Mesenchymal stem cell (in vitro differentiated cells and primary cell): ENCODE measurements around the gene DHX57.

ENCODE experiments used
- DNase-seq: peaks from one replicate; pipeline ENCODE4 v3.0.0-alpha.2; 2013
- H2AFZ ChIP-seq: one replicate; pipeline ENCODE4 v1.6.1; 2013; ENCODE audit warnings: low read depth, mild to moderate bottlenecking, control low read depth, inconsistent platforms, low read length, moderate library complexity
- H2AK5ac ChIP-seq: 2 replicates; pipeline ENCODE4 v1.6.1; 2013; ENCODE audit warnings: low read length, moderate library complexity, mild to moderate bottlenecking, inconsistent platforms; ENCODE audit not compliant: severe bottlenecking
- H2BK120ac ChIP-seq: one replicate; pipeline ENCODE4 v1.6.1; 2013; ENCODE audit warnings: low read depth, mild to moderate bottlenecking, inconsistent platforms, low read length, moderate library complexity
- H2BK12ac ChIP-seq, 2 experiments: one replicate each; pipeline ENCODE4 v1.6.1; 2013; ENCODE audit warnings: inconsistent platforms in 2 of 2, low read length in 2 of 2, mild to moderate bottlenecking in 2 of 2, moderate library complexity in 2 of 2, control low read depth in 1 of 2
- H2BK15ac ChIP-seq: one replicate; pipeline ENCODE4 v1.6.1; 2013; ENCODE audit warnings: mild to moderate bottlenecking, low read depth, inconsistent platforms; ENCODE audit not compliant: poor library complexity, severe bottlenecking
- H2BK5ac ChIP-seq: 2 replicates; pipeline ENCODE4 v1.6.1; 2013; ENCODE audit warnings: low read depth, mild to moderate bottlenecking, low read length, control low read depth, inconsistent platforms; ENCODE audit not compliant: poor library complexity, severe bottlenecking
- H3K14ac ChIP-seq, 2 experiments: one replicate each; pipeline ENCODE4 v1.6.1; 2013; ENCODE audit warnings: inconsistent platforms in 2 of 2, low read length in 2 of 2, control low read depth in 1 of 2, mild to moderate bottlenecking in 1 of 2, moderate library complexity in 1 of 2
- H3K18ac ChIP-seq, 2 experiments: one replicate each; pipeline ENCODE4 v1.6.1; 2013; ENCODE audit warnings: inconsistent platforms in 2 of 2, low read length in 2 of 2, control low read depth in 1 of 2, low read depth in 1 of 2, mild to moderate bottlenecking in 1 of 2
- H3K23ac ChIP-seq, 2 experiments: one replicate each; pipeline ENCODE4 v1.6.1; 2013; ENCODE audit warnings: inconsistent platforms in 2 of 2, low read length in 2 of 2, mild to moderate bottlenecking in 2 of 2, moderate library complexity in 2 of 2, control low read depth in 1 of 2
- H3K27ac ChIP-seq: 2 replicates; pipeline ENCODE4 v1.5.1; 2013; ENCODE audit warnings: mild to moderate bottlenecking, moderate library complexity, low read length, control low read depth, inconsistent platforms; ENCODE audit not compliant: poor library complexity, severe bottlenecking
- H3K27me3 ChIP-seq, 2 experiments: 2 replicates each; pipeline versions ENCODE4 v1.6.1 to v1.7.0; 2013; ENCODE audit warnings: low read length in 2 of 2, mild to moderate bottlenecking in 2 of 2, moderate library complexity in 2 of 2, control low read depth in 1 of 2, inconsistent platforms in 1 of 2; ENCODE audit not compliant: control insufficient read depth in 1 of 2, insufficient read depth in 1 of 2
- H3K36me3 ChIP-seq, 2 experiments: 2 replicates each; pipeline versions ENCODE4 v1.6.1 to v1.7.0; 2013; ENCODE audit warnings: low read length in 2 of 2, control low read depth in 1 of 2, inconsistent platforms in 1 of 2, low read depth in 1 of 2, mild to moderate bottlenecking in 1 of 2; ENCODE audit not compliant: insufficient read depth in 2 of 2, control insufficient read depth in 1 of 2
- H3K4ac ChIP-seq, 2 experiments: one replicate each; pipeline ENCODE4 v1.6.1; 2013; ENCODE audit warnings: inconsistent platforms in 2 of 2, low read length in 2 of 2, mild to moderate bottlenecking in 2 of 2, moderate library complexity in 2 of 2, control low read depth in 1 of 2, low read depth in 1 of 2
- H3K4me1 ChIP-seq: 2 replicates; pipeline ENCODE4 v1.6.1; 2013; ENCODE audit warnings: low read depth, low read length, control low read depth; ENCODE audit not compliant: control insufficient read depth, insufficient read depth
- H3K4me2 ChIP-seq: 2 replicates; pipeline ENCODE4 v1.6.1; 2013; ENCODE audit warnings: low read length, mild to moderate bottlenecking, inconsistent platforms; ENCODE audit not compliant: poor library complexity, severe bottlenecking
- H3K4me3 ChIP-seq, 2 experiments: 2 replicates each; pipeline versions ENCODE4 v1.5.1 to v1.7.0; 2013; ENCODE audit warnings: low read length in 2 of 2, mild to moderate bottlenecking in 2 of 2, control low read depth in 1 of 2, low read depth in 1 of 2; ENCODE audit not compliant: insufficient read depth in 1 of 2
- H3K79me1 ChIP-seq: replicated peaks from 2 replicates; pipeline ENCODE4 v1.6.1; 2013; ENCODE audit warnings: mild to moderate bottlenecking, control low read depth, low read length, inconsistent platforms; ENCODE audit not compliant: poor library complexity, severe bottlenecking
- H3K9ac ChIP-seq: 2 replicates; pipeline ENCODE4 v1.7.0; 2013; ENCODE audit warnings: mild to moderate bottlenecking, low read length, moderate library complexity
- H3K9me3 ChIP-seq: 2 replicates; pipeline ENCODE4 v1.7.0; 2013; ENCODE audit warnings: mild to moderate bottlenecking, low read length; ENCODE audit not compliant: control insufficient read depth
- H4K8ac ChIP-seq: one replicate; pipeline ENCODE4 v1.6.1; 2013; ENCODE audit warnings: inconsistent platforms, mild to moderate bottlenecking, low read length, moderate library complexity
- H4K91ac ChIP-seq: one replicate; pipeline ENCODE4 v1.6.1; 2013; ENCODE audit warnings: mild to moderate bottlenecking, low read length, inconsistent platforms
- WGBS: methylation state at CpG from one replicate; pipeline ENCODE4 v1.1.7; 2013; ENCODE audit warnings: mixed read lengths; 5-methylcytosine and 5-hydroxymethylcytosine counted together

The DHX57 gene

GRCh38 chr2:38889575-38889974 lies 13.8 kb upstream of the DHX57 start, which contains the start of gene ARHGEF33:
Gene ARHGEF33 (plus strand): TSS chr2:38889875. CDS start chr2:38919448, 29,573 bp downstream.
- Histone ChIP-seq H3K36me3 (peaks cover 0 to 2% of the 10 kb centered on the region in 2 experiments), H2BK12ac (no peak within 1 kb of the TSS), H3K4ac (no peak within 1 kb of the TSS), H3K4me2 (no peak within 1 kb of the TSS), H4K8ac (no peak within 1 kb of the TSS), H2BK15ac (no peak within 1 kb of the TSS), H3K79me1 (no peaks in the 10 kb centered on the region), H2AK5ac (no peak within 1 kb of the TSS), H3K23ac (no peak within 1 kb of the TSS), H2AFZ (no peak within 1 kb of the TSS), H3K4me3 (no peak within 1 kb of the TSS), H4K91ac (no peak within 1 kb of the TSS), H2BK120ac (no peak within 1 kb of the TSS), H3K9ac (no peak within 1 kb of the TSS), H2BK5ac (no peak within 1 kb of the TSS), H3K9me3 (no peaks in the 10 kb centered on the region), H3K27ac (no peak within 1 kb of the TSS), H3K4me1 (no peaks in the 10 kb centered on the region), H3K27me3 (no peaks in the 10 kb centered on the region), H3K14ac (no peak within 1 kb of the TSS), H3K18ac (no peak within 1 kb of the TSS)
- 86% methylated on average over 3 of the region's 3 CpGs for WGBS
- no peak for DNase-seq

GRCh38 chr2:38889045-38889444 lies 13.3 kb upstream of the DHX57 start:
- H2BK5ac ChIP-seq: no peak overlapping the region
- peaks cover 0 to 2% of the 10 kb centered on the region in 2 experiments for H3K36me3 ChIP-seq
- no peak overlapping the region for H2BK120ac ChIP-seq
- no peak overlapping the region for H3K27ac ChIP-seq
- no peak overlapping the region for H2AFZ ChIP-seq
- H3K4ac ChIP-seq: no peak overlapping the region
- H3K23ac ChIP-seq: no peak overlapping the region
- H3K4me3 ChIP-seq: no peak overlapping the region
- H2AK5ac ChIP-seq: no peak overlapping the region
- no peak overlapping the region for H2BK12ac ChIP-seq
- no peak overlapping the region for H3K9ac ChIP-seq
- no peak overlapping the region for H3K18ac ChIP-seq
- no peaks in the 10 kb centered on the region for H3K27me3 ChIP-seq
- DNase-seq: no peak
- H2BK15ac ChIP-seq: no peak overlapping the region
- no peak overlapping the region for H4K8ac ChIP-seq
- H4K91ac ChIP-seq: no peak overlapping the region
- no peaks in the 10 kb centered on the region for H3K79me1 ChIP-seq
- no peak overlapping the region for H3K14ac ChIP-seq
- no peak overlapping the region for H3K4me2 ChIP-seq
- H3K9me3 ChIP-seq: no peaks in the 10 kb centered on the region
- no peaks in the 10 kb centered on the region for H3K4me1 ChIP-seq

GRCh38 chr2:38887902-38888554 lies 12.3 kb upstream of the DHX57 start:
- 100% methylated on average over 1 of the region's 1 CpG for WGBS
- Histone ChIP-seq H3K4me3 (no peak overlapping the region), H3K9me3 (no peaks in the 10 kb centered on the region), H3K4ac (no peak overlapping the region), H4K91ac (no peak overlapping the region), H3K18ac (no peak overlapping the region), H3K27me3 (no peaks in the 10 kb centered on the region), H2BK12ac (no peak overlapping the region), H4K8ac (no peak overlapping the region), H3K36me3 (peaks cover 0 to 2% of the 10 kb centered on the region in 2 experiments), H2BK120ac (no peak overlapping the region), H3K79me1 (no peaks in the 10 kb centered on the region), H2BK15ac (no peak overlapping the region), H3K9ac (no peak overlapping the region), H3K14ac (no peak overlapping the region), H2AFZ (no peak overlapping the region), H3K4me1 (no peaks in the 10 kb centered on the region), H2AK5ac (no peak overlapping the region), H3K4me2 (no peak overlapping the region), H2BK5ac (no peak overlapping the region), H3K27ac (no peak overlapping the region), H3K23ac (no peak overlapping the region)
- DNase-seq: no peak

- Histone ChIP-seq H3K14ac (no peak overlapping the region), H3K9me3 (no peaks in the 10 kb centered on the region), H3K4me1 (no peaks in the 10 kb centered on the region), H3K79me1 (no peaks in the 10 kb centered on the region), H4K91ac (no peak overlapping the region), H2BK120ac (no peak overlapping the region), H3K9ac (no peak overlapping the region), H2BK12ac (no peak overlapping the region), H2AFZ (no peak overlapping the region), H3K27ac (no peak overlapping the region), H3K27me3 (no peaks in the 10 kb centered on the region), H3K4me3 (no peak overlapping the region), H3K4me2 (no peak overlapping the region), H3K18ac (no peak overlapping the region), H4K8ac (no peak overlapping the region), H2BK15ac (no peak overlapping the region), H3K36me3 (peaks cover 0 to 5% of the 10 kb centered on the region in 2 experiments), H3K23ac (no peak overlapping the region), H2AK5ac (no peak overlapping the region), H3K4ac (no peak overlapping the region), H2BK5ac (no peak overlapping the region)
- no peak for DNase-seq
- 94% methylated on average over 4 of the region's 4 CpGs for WGBS
Observed at GRCh38 chr2:38887347-38887746, 11.6 kb upstream of the DHX57 start.
